ENCODE results near the gene ATP1A3. TPM values are rescaled to one million over a fixed set of nuclear protein-coding genes. Genes with fewer than 3 reads are reported as not detected.

The ATP1A3 gene
- total and polyA plus RNA-seq, 2 of the 13 experiments (the other 11 are each of a cell fraction or from before 2014, with no cell fraction given): 0.01 to 0.04 TPM

DNA sequence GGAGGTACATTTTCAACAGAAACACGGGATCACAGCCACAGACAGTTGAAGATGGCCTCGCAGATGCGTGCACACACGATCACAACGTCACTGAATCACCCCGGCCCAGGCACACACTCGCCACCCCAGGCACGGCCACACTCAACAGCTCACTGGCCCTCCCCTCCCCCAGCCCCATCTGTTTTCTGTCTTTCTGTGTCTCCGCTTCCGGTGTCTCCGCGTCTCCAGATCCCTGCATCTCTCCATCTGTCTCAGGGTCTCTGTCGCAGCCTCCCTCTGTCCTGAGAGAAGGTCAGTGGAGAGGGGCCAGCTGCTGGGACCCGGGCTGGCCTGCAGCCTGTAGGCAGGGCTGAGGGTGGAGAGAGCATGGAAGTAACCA, 3.8 kb upstream of the ATP1A3 start:
- ATAC-seq: no peak
- no peak overlapping the region for H3K9ac ChIP-seq (ENCODE audit: insufficient read depth, low read depth, low read length)
- BruUV-seq (replicated peaks): no TSS peak
- H3K27ac ChIP-seq (ENCODE audit: extremely low read length, insufficient read depth, low read length): no peak overlapping the region
- no peak for FAIRE-seq
- H3K27me3 ChIP-seq (ENCODE audit: control insufficient read depth in 1 of 2, insufficient read depth in 2 of 2, low read length in 2 of 2): peaks cover 7 to 64% of the 10 kb centered on the region in 2 experiments; a peak in 4 of 5 replicates
- POLR2A ChIA-PET: no interaction called here
- no peak overlapping the region for H3K4me2 ChIP-seq (ENCODE audit: low read depth, low read length)
- TF ChIP-seq ELF1 (CRISPR knock-in tag; IDR thresholded peaks at IDR 0.05) (no peak), CREB1 (IDR thresholded peaks at IDR 0.05) (no peak), CREB1 (CRISPR knock-in tag; IDR thresholded peaks at IDR 0.05) (no peak), IKZF1 (IDR thresholded peaks at IDR 0.05) (no peak), CAMTA2 (CRISPR knock-in tag; IDR thresholded peaks at IDR 0.05; ENCODE audit: borderline replicate concordance) (no peak), ZNF652 (CRISPR knock-in tag; IDR thresholded peaks at IDR 0.05; ENCODE audit: borderline replicate concordance, low read depth) (no peak), ZNF572 (CRISPR knock-in tag; IDR thresholded peaks at IDR 0.05) (no peak), SOX6 (IDR thresholded peaks at IDR 0.05) (no peak), SOX6 (CRISPR knock-in tag; IDR thresholded peaks at IDR 0.05) (no peak), DR1 (CRISPR knock-in tag; IDR thresholded peaks at IDR 0.05) (no peak), ZMYM2 (CRISPR knock-in tag; IDR thresholded peaks at IDR 0.05) (no peak), ZNF460 (CRISPR knock-in tag; IDR thresholded peaks at IDR 0.05; ENCODE audit: borderline replicate concordance) (no peak), HIVEP1 (CRISPR knock-in tag; IDR thresholded peaks at IDR 0.05) (no peak), ZBTB42 (CRISPR knock-in tag; IDR thresholded peaks at IDR 0.05) (no peak), ZNF562 (CRISPR knock-in tag; IDR thresholded peaks at IDR 0.05; ENCODE audit: borderline replicate concordance) (no peak), SRY (CRISPR knock-in tag; IDR thresholded peaks at IDR 0.05) (no peak), NRL (CRISPR knock-in tag; IDR thresholded peaks at IDR 0.05; ENCODE audit: borderline replicate concordance) (no peak), ZNF3 (CRISPR knock-in tag; IDR thresholded peaks at IDR 0.05) (no peak), ZNF496 (CRISPR knock-in tag; IDR thresholded peaks at IDR 0.05; ENCODE audit: insufficient replicate concordance) (no peak)
- TF ChIP-seq, protein P1, sequence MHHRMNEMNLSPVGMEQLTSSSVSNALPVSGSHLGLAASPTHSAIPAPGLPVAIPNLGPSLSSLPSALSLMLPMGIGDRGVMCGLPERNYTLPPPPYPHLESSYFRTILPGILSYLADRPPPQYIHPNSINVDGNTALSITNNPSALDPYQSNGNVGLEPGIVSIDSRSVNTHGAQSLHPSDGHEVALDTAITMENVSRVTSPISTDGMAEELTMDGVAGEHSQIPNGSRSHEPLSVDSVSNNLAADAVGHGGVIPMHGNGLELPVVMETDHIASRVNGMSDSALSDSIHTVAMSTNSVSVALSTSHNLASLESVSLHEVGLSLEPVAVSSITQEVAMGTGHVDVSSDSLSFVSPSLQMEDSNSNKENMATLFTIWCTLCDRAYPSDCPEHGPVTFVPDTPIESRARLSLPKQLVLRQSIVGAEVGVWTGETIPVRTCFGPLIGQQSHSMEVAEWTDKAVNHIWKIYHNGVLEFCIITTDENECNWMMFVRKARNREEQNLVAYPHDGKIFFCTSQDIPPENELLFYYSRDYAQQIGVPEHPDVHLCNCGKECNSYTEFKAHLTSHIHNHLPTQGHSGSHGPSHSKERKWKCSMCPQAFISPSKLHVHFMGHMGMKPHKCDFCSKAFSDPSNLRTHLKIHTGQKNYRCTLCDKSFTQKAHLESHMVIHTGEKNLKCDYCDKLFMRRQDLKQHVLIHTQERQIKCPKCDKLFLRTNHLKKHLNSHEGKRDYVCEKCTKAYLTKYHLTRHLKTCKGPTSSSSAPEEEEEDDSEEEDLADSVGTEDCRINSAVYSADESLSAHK (CRISPR knock-in tag; IDR thresholded peaks at IDR 0.05; ENCODE audit: borderline replicate concordance): no peak
- 0 out of 2 replicates have a peak, but pooled peaks cover 8% of the 10 kb centered on the region for H4K20me1 ChIP-seq (ENCODE audit: insufficient read depth, low read length)
- WGBS (ENCODE audit: low lambda C conversion rate): 32% methylated on average over 14 of the region's 14 CpGs
- CTCF ChIA-PET (ENCODE audit: low intra/inter-chr PET ratio, low total read pairs): no interaction called here
- no peaks in the 10 kb centered on the region for H3K9me3 ChIP-seq (ENCODE audit: low read length)
- intact Hi-C loops (cut with micrococcal nuclease; ENCODE audit: unreplicated experiment) (loop anchor here (2.0 kb wide), 1 partner anchor 37 kb away; no protein-coding TSS in a partner anchor), in situ Hi-C loops (cut with HindIII; ENCODE audit: extremely low pct_ligation_motif_present, low pct_unique_long_range_greater_than_20kb) (no loop called here)
- no peak overlapping the region for H2AFZ ChIP-seq (ENCODE audit: low read length)
- H3K79me2 ChIP-seq (ENCODE audit: insufficient read depth, low read length): no peaks in the 10 kb centered on the region
- DNase-seq (ENCODE audit: low spot score): no peak
- no peaks in the 10 kb centered on the region for H3K4me1 ChIP-seq (ENCODE audit: insufficient read depth, low read length)
- no peak overlapping the region for H3K4me3 ChIP-seq (replicated peaks in 1 of 3; ENCODE audit: insufficient read depth in 1 of 3, low read depth in 2 of 3, low read length in 3 of 3)
- H3K36me3 ChIP-seq (replicated peaks in 1 of 2; ENCODE audit: control insufficient read depth in 1 of 2, insufficient read depth in 2 of 2, low read length in 2 of 2): no peaks in the 10 kb centered on the region

Measured in HepG2 (cell line).